Ecto neural progenitor cell (in vitro differentiated cells): ENCODE measurements around the gene CNBD2.
A peak's percentile ranks its signal among the peaks of the same experiment; 100 is the strongest.
"Not testable (repeated sequence)": the region's sequence is repeated elsewhere in the genome, so short reads cannot be mapped to it uniquely, and the experiment has no call there.

ENCODE experiments used
- DNase-seq: peaks from one replicate; pipeline ENCODE4 v3.0.0-alpha.2; 2018; ENCODE audit warnings: low spot score

The CNBD2 gene

GRCh38 chr20:36026131-36026530 lies 57.7 kb downstream of the CNBD2 start:
- not testable (repeated sequence) for DNase-seq

- no peak for DNase-seq
These were observed 59.9 kb downstream of the CNBD2 start for GRCh38 chr20:36028106-36028808.

- no peak for DNase-seq
These were observed 61.8 kb downstream of the CNBD2 start for GRCh38 chr20:36030149-36030548.

- no peak for DNase-seq
These were observed 63.4 kb downstream of the CNBD2 start for GRCh38 chr20:36031806-36032205.

GRCh38 chr20:36034875-36035274 lies 66.5 kb downstream of the CNBD2 start:
- no peak for DNase-seq

GRCh38 chr20:36035745-36036144 lies 67.4 kb downstream of the CNBD2 start:
- DNase-seq: no peak

GRCh38 chr20:36036688-36037087 lies 68.3 kb downstream of the CNBD2 start:
- DNase-seq: no peak

- no peak for DNase-seq
These were observed 72.2 kb downstream of the CNBD2 start for GRCh38 chr20:36040571-36040970.

- no peak for DNase-seq
These were observed 75.1 kb downstream of the CNBD2 start for GRCh38 chr20:36043441-36043840.

GRCh38 chr20:36043892-36044515 lies 75.6 kb downstream of the CNBD2 start:
- DNase-seq: no peak

- DNase-seq: no peak
These were observed 77.0 kb downstream of the CNBD2 start for GRCh38 chr20:36045373-36045714.

- not testable (repeated sequence) for DNase-seq
These were observed 77.8 kb downstream of the CNBD2 start for GRCh38 chr20:36046073-36046798.

- not testable (repeated sequence) for DNase-seq
These were observed 81.0 kb downstream of the CNBD2 start for GRCh38 chr20:36049408-36049807.

GRCh38 chr20:36050436-36051317 lies 82.3 kb downstream of the CNBD2 start:
- DNase-seq: peak; percentile 87

- DNase-seq: no peak
These were observed 83.1 kb downstream of the CNBD2 start for GRCh38 chr20:36051318-36052116.

- no peak for DNase-seq
These were observed 83.7 kb downstream of the CNBD2 start for GRCh38 chr20:36052117-36052513.

- DNase-seq: not testable (repeated sequence)
These were observed 85.6 kb downstream of the CNBD2 start for GRCh38 chr20:36053863-36054518.

GRCh38 chr20:36055145-36055544 lies 86.8 kb downstream of the CNBD2 start:
- DNase-seq: no peak

- DNase-seq: no peak
These were observed 92.3 kb downstream of the CNBD2 start for GRCh38 chr20:36060676-36061075.

- DNase-seq: no peak
These were observed 93.4 kb downstream of the CNBD2 start for GRCh38 chr20:36061754-36062153.

- no peak for DNase-seq
These were observed 94.4 kb downstream of the CNBD2 start for GRCh38 chr20:36062799-36063198.
